K562 (cell line): ENCODE data around the gene LMTK2. TPM values are rescaled to one million over a fixed set of nuclear protein-coding genes. Genes with fewer than 3 reads are reported as not detected.

ENCODE experiments used
- BMI1 ChIP-seq: fragments of 150-350 bp; IDR thresholded peaks from 2 replicates; pipeline ENCODE4 v1.6.1; 2014; ENCODE audit warnings: low read length
- CBFA2T2 ChIP-seq: fragments of 450-650 bp; conservative IDR thresholded peaks from 2 replicates; pipeline ENCODE4 v1.6.1; 2017; ENCODE audit warnings: mild to moderate bottlenecking
- DACH1 ChIP-seq: fragments of 450-650 bp; IDR thresholded peaks from 2 replicates; pipeline ENCODE4 v1.6.1; 2018; ENCODE audit not compliant: partially characterized antibody
- FOSL1 ChIP-seq: fragments of 200-800 bp; sonication (Bioruptor generic); conservative IDR thresholded peaks from 2 replicates; pipeline ENCODE4 v1.6.1; 2016; ENCODE audit warnings: missing genetic modification characterization, missing compliant biosample characterization
- NCOA1 ChIP-seq: fragments of 450-650 bp; IDR thresholded peaks from 2 replicates; pipeline ENCODE4 v1.6.1; 2016; ENCODE audit warnings: low read depth
- NEUROD1 ChIP-seq: fragments of 150-350 bp; IDR thresholded peaks from 2 replicates; pipeline ENCODE4 v1.6.1; 2014; ENCODE audit warnings: borderline replicate concordance, low read length, low read depth; ENCODE audit not compliant: partially characterized antibody
- NR1H2 ChIP-seq: sonication (generic); formaldehyde crosslinking; IDR thresholded peaks from 2 replicates; pipeline ENCODE4 v1.4.0; 2020; ENCODE audit warnings: mild to moderate bottlenecking, missing genetic modification reagents
- POLR2H ChIP-seq: IDR thresholded peaks from 2 replicates; pipeline ENCODE4 v1.6.1; 2016; ENCODE audit warnings: missing genetic modification characterization, low read depth, mild to moderate bottlenecking, control low read depth, missing compliant biosample characterization, moderate library complexity
- SMC3 ChIP-seq: conservative IDR thresholded peaks from 2 replicates; pipeline ENCODE4 v1.6.1; 2011; ENCODE audit warnings: low read depth, low read length, improper control_type of control experiment; ENCODE audit not compliant: insufficient read depth
- ZNF324 ChIP-seq: fragments of 250-450 bp; sonication (Bioruptor Pico); IDR thresholded peaks from 2 replicates; pipeline ENCODE4 v1.4.0; 2020; ENCODE audit warnings: mild to moderate bottlenecking
- polyA plus RNA-seq, 8 experiments: library from polyadenylated mRNA; depleted of rRNA in 4 of 8; stranded (reverse) in 5 of 8; unstranded in 3 of 8; fragments of >200 nt; fragmentation: Nextera tagmentation in 2 of 8; fragmentation: Illumina TruSeq in 1 of 8; extraction: Ambion mirVana in 2 of 8; extraction: Trizol in 1 of 8; gene quantifications; 2 replicates each; pipeline versions ENCODE4 v1.2.1 to v1.2.3, GENCODE V29; 2011 to 2014; ENCODE audit warnings: inconsistent platforms in 1 of 8, missing spikeins in 1 of 8
- total RNA-seq, 7 experiments: library from RNA; depleted of rRNA in 6 of 7; stranded (reverse); fragments of >200 nt in 6 of 7; fragmentation: Illumina TruSeq in 2 of 7; extraction: Trizol in 2 of 7; gene quantifications; 2 replicates each; pipeline versions ENCODE4 v1.2.1 to v1.2.3, GENCODE V29; 2011 to 2021; ENCODE audit warnings: low replicate concordance in 1 of 7
- TF ChIP-seq, protein P1 (sequence below): fragments of 450-650 bp; IDR thresholded peaks from 2 replicates; pipeline ENCODE4 v1.6.1; 2014; ENCODE audit warnings: low read depth, mild to moderate bottlenecking, moderate library complexity, borderline replicate concordance
- TF ChIP-seq, protein P2 (sequence below): fragments of 250-450 bp; sonication (Bioruptor Pico); IDR thresholded peaks from 2 replicates; pipeline ENCODE4 v1.8.0; 2022; ENCODE audit warnings: moderate library complexity, mild to moderate bottlenecking, inconsistent platforms
- TF ChIP-seq, protein P3 (sequence below): fragments of 250-450 bp; sonication (Bioruptor Pico); IDR thresholded peaks from 2 replicates; pipeline ENCODE4 v1.9.0; 2021; ENCODE audit warnings: mild to moderate bottlenecking, inconsistent platforms
- TF ChIP-seq, protein P4 (sequence below): fragments of 450-650 bp; IDR thresholded peaks from 2 replicates; pipeline ENCODE4 v1.6.1; 2018; ENCODE audit warnings: mild to moderate bottlenecking, low read depth; ENCODE audit not compliant: partially characterized antibody
- TF ChIP-seq, protein P5 (sequence below): fragments of 450-650 bp; formaldehyde crosslinking; conservative IDR thresholded peaks from 2 replicates; pipeline ENCODE4 v1.4.0; 2022; ENCODE audit warnings: mild to moderate bottlenecking, missing genetic modification characterization
- TF ChIP-seq, protein P6 (sequence below): fragments of 450-650 bp; IDR thresholded peaks from 2 replicates; pipeline ENCODE4 v1.6.1; 2016; ENCODE audit warnings: low read depth, mild to moderate bottlenecking, moderate library complexity
- TF ChIP-seq, protein P7 (sequence below): fragments of 250-450 bp; sonication (Bioruptor Pico); IDR thresholded peaks from 2 replicates; pipeline ENCODE4 v1.5.0; 2020; ENCODE audit warnings: mild to moderate bottlenecking, borderline replicate concordance

The LMTK2 gene
- total and polyA plus RNA-seq, 9 of the 15 experiments (the other 6 are each of a cell fraction or from before 2014, with no cell fraction given): 0.78 to 16.4 (median 6.3) TPM

DNA sequence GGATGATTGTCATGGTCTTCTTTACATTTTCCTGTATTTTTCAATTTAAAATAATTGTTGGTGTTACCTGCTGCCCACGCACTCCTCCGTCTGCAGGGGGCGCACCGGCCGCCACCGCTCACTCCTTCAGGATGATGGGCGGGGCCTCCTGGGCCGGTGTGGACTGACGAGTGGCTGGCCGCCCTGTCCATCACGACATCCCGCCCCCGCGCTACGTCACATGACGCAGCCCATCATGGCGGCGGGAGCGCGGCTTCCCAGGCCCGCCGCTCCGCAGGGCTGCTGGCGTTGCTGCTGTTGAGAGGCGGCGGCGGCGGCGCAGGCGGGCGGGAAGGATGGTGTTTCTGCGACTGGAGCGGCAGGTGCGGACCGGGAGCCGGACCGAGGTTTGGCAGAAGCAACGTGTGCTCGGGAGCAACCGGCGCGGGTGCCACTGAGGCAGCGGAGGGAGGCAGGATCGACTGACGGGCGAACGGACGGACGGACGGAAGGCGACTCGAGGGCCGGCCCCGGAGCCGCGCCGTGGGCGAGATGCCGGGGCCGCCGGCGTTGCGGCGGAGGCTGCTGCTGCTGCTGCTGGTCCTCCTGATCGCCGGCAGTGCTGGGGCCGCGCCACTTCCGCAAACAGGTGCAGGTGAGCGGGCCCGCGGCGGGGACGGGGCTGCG is at the start of gene LMTK2 (continued):
- TF ChIP-seq SMC3 (peak; percentile 67), DACH1 (no peak), NR1H2 (CRISPR knock-in tag) (peak; percentile 55; the same call in 1 of the 2 replicates), POLR2H (tag) (0 out of 2 replicates have a peak, but pooled peaks have one; percentile 13), NCOA1 (no peak), CBFA2T2 (peak; percentile 66), BMI1 (no peak), NEUROD1 (peak; percentile 52), ZNF324 (no peak), FOSL1 (tag) (peak; percentile 59; the same call in 1 of the 2 replicates)
- TF ChIP-seq, protein P1, sequence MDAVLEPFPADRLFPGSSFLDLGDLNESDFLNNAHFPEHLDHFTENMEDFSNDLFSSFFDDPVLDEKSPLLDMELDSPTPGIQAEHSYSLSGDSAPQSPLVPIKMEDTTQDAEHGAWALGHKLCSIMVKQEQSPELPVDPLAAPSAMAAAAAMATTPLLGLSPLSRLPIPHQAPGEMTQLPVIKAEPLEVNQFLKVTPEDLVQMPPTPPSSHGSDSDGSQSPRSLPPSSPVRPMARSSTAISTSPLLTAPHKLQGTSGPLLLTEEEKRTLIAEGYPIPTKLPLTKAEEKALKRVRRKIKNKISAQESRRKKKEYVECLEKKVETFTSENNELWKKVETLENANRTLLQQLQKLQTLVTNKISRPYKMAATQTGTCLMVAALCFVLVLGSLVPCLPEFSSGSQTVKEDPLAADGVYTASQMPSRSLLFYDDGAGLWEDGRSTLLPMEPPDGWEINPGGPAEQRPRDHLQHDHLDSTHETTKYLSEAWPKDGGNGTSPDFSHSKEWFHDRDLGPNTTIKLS: peak; percentile 49; the same call in 1 of the 2 replicates
- TF ChIP-seq, protein P2, sequence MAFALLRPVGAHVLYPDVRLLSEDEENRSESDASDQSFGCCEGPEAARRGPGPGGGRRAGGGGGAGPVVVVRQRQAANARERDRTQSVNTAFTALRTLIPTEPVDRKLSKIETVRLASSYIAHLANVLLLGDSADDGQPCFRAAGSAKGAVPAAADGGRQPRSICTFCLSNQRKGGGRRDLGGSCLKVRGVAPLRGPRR: no peak
- TF ChIP-seq, protein P3, sequence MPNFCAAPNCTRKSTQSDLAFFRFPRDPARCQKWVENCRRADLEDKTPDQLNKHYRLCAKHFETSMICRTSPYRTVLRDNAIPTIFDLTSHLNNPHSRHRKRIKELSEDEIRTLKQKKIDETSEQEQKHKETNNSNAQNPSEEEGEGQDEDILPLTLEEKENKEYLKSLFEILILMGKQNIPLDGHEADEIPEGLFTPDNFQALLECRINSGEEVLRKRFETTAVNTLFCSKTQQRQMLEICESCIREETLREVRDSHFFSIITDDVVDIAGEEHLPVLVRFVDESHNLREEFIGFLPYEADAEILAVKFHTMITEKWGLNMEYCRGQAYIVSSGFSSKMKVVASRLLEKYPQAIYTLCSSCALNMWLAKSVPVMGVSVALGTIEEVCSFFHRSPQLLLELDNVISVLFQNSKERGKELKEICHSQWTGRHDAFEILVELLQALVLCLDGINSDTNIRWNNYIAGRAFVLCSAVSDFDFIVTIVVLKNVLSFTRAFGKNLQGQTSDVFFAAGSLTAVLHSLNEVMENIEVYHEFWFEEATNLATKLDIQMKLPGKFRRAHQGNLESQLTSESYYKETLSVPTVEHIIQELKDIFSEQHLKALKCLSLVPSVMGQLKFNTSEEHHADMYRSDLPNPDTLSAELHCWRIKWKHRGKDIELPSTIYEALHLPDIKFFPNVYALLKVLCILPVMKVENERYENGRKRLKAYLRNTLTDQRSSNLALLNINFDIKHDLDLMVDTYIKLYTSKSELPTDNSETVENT (CRISPR knock-in tag): peak; percentile 87; the same call in 1 of the 2 replicates
- TF ChIP-seq, protein P4, sequence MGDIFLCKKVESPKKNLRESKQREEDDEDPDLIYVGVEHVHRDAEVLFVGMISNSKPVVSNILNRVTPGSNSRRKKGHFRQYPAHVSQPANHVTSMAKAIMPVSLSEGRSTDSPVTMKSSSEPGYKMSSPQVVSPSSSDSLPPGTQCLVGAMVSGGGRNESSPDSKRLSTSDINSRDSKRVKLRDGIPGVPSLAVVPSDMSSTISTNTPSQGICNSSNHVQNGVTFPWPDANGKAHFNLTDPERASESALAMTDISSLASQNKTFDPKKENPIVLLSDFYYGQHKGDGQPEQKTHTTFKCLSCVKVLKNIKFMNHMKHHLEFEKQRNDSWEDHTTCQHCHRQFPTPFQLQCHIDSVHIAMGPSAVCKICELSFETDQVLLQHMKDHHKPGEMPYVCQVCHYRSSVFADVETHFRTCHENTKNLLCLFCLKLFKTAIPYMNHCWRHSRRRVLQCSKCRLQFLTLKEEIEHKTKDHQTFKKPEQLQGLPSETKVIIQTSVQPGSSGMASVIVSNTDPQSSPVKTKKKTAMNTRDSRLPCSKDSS: no peak
- TF ChIP-seq, protein P5, sequence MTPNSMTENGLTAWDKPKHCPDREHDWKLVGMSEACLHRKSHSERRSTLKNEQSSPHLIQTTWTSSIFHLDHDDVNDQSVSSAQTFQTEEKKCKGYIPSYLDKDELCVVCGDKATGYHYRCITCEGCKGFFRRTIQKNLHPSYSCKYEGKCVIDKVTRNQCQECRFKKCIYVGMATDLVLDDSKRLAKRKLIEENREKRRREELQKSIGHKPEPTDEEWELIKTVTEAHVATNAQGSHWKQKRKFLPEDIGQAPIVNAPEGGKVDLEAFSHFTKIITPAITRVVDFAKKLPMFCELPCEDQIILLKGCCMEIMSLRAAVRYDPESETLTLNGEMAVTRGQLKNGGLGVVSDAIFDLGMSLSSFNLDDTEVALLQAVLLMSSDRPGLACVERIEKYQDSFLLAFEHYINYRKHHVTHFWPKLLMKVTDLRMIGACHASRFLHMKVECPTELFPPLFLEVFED (CRISPR knock-in tag): no peak
- TF ChIP-seq, protein P6, sequence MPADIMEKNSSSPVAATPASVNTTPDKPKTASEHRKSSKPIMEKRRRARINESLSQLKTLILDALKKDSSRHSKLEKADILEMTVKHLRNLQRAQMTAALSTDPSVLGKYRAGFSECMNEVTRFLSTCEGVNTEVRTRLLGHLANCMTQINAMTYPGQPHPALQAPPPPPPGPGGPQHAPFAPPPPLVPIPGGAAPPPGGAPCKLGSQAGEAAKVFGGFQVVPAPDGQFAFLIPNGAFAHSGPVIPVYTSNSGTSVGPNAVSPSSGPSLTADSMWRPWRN: no peak
- TF ChIP-seq, protein P7, sequence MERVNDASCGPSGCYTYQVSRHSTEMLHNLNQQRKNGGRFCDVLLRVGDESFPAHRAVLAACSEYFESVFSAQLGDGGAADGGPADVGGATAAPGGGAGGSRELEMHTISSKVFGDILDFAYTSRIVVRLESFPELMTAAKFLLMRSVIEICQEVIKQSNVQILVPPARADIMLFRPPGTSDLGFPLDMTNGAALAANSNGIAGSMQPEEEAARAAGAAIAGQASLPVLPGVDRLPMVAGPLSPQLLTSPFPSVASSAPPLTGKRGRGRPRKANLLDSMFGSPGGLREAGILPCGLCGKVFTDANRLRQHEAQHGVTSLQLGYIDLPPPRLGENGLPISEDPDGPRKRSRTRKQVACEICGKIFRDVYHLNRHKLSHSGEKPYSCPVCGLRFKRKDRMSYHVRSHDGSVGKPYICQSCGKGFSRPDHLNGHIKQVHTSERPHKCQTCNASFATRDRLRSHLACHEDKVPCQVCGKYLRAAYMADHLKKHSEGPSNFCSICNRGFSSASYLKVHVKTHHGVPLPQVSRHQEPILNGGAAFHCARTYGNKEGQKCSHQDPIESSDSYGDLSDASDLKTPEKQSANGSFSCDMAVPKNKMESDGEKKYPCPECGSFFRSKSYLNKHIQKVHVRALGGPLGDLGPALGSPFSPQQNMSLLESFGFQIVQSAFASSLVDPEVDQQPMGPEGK (CRISPR knock-in tag): no peak
